Neural cell (in vitro differentiated cells): Measurements from ENCODE around the gene MARS1. TPM values are rescaled to one million over a fixed set of nuclear protein-coding genes. Genes with fewer than 3 reads are reported as not detected.

Experiments used
- H2AFZ ChIP-seq: fragments of 200-600, 300-800 bp; sonication (generic), shearing (Covaris generic); 2 replicates; pipeline ENCODE4 v1.6.0; 2014; ENCODE audit warnings: low read depth, mild to moderate bottlenecking, antibody characterized with exemption, low read length, moderate library complexity
- H3F3A ChIP-seq: fragments of 200-600 bp; shearing (Covaris generic); 2 replicates; pipeline ENCODE4 v1.6.1; 2016; ENCODE audit warnings: mild to moderate bottlenecking, moderate library complexity, mixed read lengths, antibody characterized with exemption, low read length; ENCODE audit not compliant: insufficient read depth, poor library complexity, severe bottlenecking
- H3K27ac ChIP-seq: fragments of 200-600, 300-800 bp; sonication (generic), shearing (Covaris generic); 2 replicates; pipeline ENCODE4 v1.5.1; 2014; ENCODE audit warnings: mild to moderate bottlenecking, low read length, moderate library complexity
- H3K27me3 ChIP-seq: fragments of 300-800, 200-600 bp; sonication (generic), shearing (Covaris generic); 2 replicates; pipeline ENCODE4 v1.6.0; 2014; ENCODE audit warnings: mild to moderate bottlenecking, low read depth, low read length, moderate library complexity; ENCODE audit not compliant: insufficient read depth
- H3K36me3 ChIP-seq: fragments of 300-800, 200-600 bp; sonication (generic), shearing (Covaris generic); 2 replicates; pipeline ENCODE4 v1.5.1; 2014; ENCODE audit warnings: mild to moderate bottlenecking, antibody characterized with exemption, low read length, moderate library complexity; ENCODE audit not compliant: insufficient read depth
- H3K4me2 ChIP-seq: fragments of 300-800, 200-600 bp; sonication (generic), shearing (Covaris generic); 2 replicates; pipeline ENCODE4 v1.6.0; 2014; ENCODE audit warnings: mild to moderate bottlenecking, low read length
- H3K4me3 ChIP-seq: fragments of 300-800, 200-600 bp; sonication (generic), shearing (Covaris generic); 2 replicates; pipeline ENCODE4 v1.5.1; 2014; ENCODE audit warnings: mild to moderate bottlenecking, low read length, moderate library complexity
- H3K79me2 ChIP-seq: fragments of 200-600 bp; shearing (Covaris generic); replicated peaks from 2 replicates; pipeline ENCODE4 v1.6.0; 2014; ENCODE audit warnings: mild to moderate bottlenecking, low read length, moderate library complexity; ENCODE audit not compliant: insufficient read depth
- H3K9ac ChIP-seq: fragments of 300-800, 200-600 bp; sonication (generic), shearing (Covaris generic); 2 replicates; pipeline ENCODE4 v1.6.1; 2016; ENCODE audit warnings: mild to moderate bottlenecking, low read length, mixed read lengths
- H3K9me2 ChIP-seq: fragments of 200-600 bp; shearing (Covaris generic); 2 replicates; pipeline ENCODE4 v1.6.1; 2016; ENCODE audit warnings: mild to moderate bottlenecking, low read length, mixed read lengths; ENCODE audit not compliant: insufficient read depth
- H3K9me3 ChIP-seq: fragments of 200-600, 300-800 bp; sonication (generic), shearing (Covaris generic); 2 replicates; pipeline ENCODE4 v1.6.1; 2016; ENCODE audit warnings: mild to moderate bottlenecking, mixed run types, low read length, moderate library complexity, mixed read lengths
- H4K20me1 ChIP-seq: fragments of 200-600 bp; shearing (Covaris generic); 2 replicates; pipeline ENCODE4 v1.6.1; 2016; ENCODE audit warnings: mild to moderate bottlenecking, mixed run types; ENCODE audit not compliant: insufficient read depth
- EP300 ChIP-seq: fragments of 450-650 bp; conservative IDR thresholded peaks from 2 replicates; pipeline ENCODE4 v1.6.1; 2014; ENCODE audit warnings: antibody characterized with exemption, mild to moderate bottlenecking, moderate library complexity; ENCODE audit not compliant: poor library complexity, severe bottlenecking
- EZH2 ChIP-seq: fragments of 200-600, 300-800 bp; shearing (Covaris generic), sonication (generic); IDR thresholded peaks from 2 replicates; pipeline ENCODE4 v1.6.1; 2014; ENCODE audit warnings: antibody characterized with exemption, low read length, borderline replicate concordance, mild to moderate bottlenecking; ENCODE audit not compliant: insufficient read depth, poor library complexity, severe bottlenecking
- MXI1 ChIP-seq: fragments of 450-650 bp; conservative IDR thresholded peaks from 2 replicates; pipeline ENCODE4 v1.6.1; 2014; ENCODE audit warnings: antibody characterized with exemption, mild to moderate bottlenecking; ENCODE audit not compliant: poor library complexity, severe bottlenecking
- RAD21 ChIP-seq: fragments of 450-650 bp; conservative IDR thresholded peaks from 2 replicates; pipeline ENCODE4 v1.6.1; 2014; ENCODE audit warnings: antibody characterized with exemption, mild to moderate bottlenecking, moderate library complexity
- SMC3 ChIP-seq: fragments of 450-650 bp; conservative IDR thresholded peaks from 2 replicates; pipeline ENCODE4 v1.6.1; 2014; ENCODE audit warnings: antibody characterized with exemption, mild to moderate bottlenecking, moderate library complexity; ENCODE audit not compliant: poor library complexity
- TAF1 ChIP-seq: IDR thresholded peaks from 2 replicates; pipeline ENCODE4 v1.6.1; 2012; ENCODE audit warnings: low read depth
- polyA plus RNA-seq: library from polyadenylated mRNA; depleted of rRNA; stranded (reverse); fragments of >200 nt; gene quantifications from 2 replicates; pipeline ENCODE4 v1.2.3, GENCODE V29; 2014
- TF ChIP-seq, protein P1 (sequence below): IDR thresholded peaks from 2 replicates; pipeline ENCODE4 v1.6.1; 2012; ENCODE audit warnings: borderline replicate concordance
- TF ChIP-seq, protein P2 (sequence below): fragments of 450-650 bp; IDR thresholded peaks from 2 replicates; pipeline ENCODE4 v1.5.1; 2014; ENCODE audit warnings: antibody characterized with exemption, mild to moderate bottlenecking, moderate library complexity; ENCODE audit not compliant: poor library complexity, severe bottlenecking

MARS1 gene
- polyA plus RNA-seq, 1 donor from 2014 or later, result 321 TPM

DNA sequence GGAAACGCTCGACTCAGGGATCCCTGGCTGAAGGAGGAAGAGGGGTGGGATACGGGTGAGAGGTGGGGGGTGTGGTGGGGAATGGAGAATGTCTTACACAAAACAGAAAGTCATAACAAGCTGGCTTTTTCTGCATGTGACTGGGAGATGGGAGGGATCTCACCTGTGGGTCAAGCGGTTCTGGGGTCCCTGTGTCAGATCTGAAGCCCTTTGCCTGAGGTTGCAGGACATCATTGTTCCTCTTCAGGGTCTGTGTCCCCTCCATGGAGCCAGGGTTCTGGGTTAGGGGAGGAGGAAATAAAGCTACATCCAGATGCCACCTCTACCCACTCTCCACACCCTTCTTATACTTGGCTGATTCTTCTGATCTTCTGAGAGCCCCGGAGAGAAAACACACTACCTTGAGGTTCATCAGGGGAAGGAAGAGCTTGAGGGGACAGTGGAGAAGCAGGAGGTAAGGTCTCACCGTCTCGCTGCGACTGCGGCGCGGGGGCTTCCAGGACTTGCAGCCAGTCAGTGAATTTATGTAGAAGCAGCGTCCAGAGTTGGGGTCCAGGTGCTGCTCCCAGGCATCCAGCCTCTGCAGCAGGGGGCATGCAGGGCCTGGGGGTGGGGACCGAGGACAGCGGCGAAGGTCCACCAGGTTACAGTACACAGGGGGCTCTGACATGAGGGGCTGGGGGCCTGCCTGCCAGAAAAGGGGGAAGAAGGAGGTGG lies 10.7 kb upstream of the MARS1 start:
- H3K27ac ChIP-seq, result no peak overlapping the region
- no peaks in the 10 kb centered on the region for H3F3A ChIP-seq
- no peak overlapping the region for H3K4me2 ChIP-seq
- no peaks in the 10 kb centered on the region for H3K9me3 ChIP-seq
- no peaks in the 10 kb centered on the region for H3K36me3 ChIP-seq
- H3K4me3 ChIP-seq, result no peak overlapping the region
- TF ChIP-seq, protein P1, sequence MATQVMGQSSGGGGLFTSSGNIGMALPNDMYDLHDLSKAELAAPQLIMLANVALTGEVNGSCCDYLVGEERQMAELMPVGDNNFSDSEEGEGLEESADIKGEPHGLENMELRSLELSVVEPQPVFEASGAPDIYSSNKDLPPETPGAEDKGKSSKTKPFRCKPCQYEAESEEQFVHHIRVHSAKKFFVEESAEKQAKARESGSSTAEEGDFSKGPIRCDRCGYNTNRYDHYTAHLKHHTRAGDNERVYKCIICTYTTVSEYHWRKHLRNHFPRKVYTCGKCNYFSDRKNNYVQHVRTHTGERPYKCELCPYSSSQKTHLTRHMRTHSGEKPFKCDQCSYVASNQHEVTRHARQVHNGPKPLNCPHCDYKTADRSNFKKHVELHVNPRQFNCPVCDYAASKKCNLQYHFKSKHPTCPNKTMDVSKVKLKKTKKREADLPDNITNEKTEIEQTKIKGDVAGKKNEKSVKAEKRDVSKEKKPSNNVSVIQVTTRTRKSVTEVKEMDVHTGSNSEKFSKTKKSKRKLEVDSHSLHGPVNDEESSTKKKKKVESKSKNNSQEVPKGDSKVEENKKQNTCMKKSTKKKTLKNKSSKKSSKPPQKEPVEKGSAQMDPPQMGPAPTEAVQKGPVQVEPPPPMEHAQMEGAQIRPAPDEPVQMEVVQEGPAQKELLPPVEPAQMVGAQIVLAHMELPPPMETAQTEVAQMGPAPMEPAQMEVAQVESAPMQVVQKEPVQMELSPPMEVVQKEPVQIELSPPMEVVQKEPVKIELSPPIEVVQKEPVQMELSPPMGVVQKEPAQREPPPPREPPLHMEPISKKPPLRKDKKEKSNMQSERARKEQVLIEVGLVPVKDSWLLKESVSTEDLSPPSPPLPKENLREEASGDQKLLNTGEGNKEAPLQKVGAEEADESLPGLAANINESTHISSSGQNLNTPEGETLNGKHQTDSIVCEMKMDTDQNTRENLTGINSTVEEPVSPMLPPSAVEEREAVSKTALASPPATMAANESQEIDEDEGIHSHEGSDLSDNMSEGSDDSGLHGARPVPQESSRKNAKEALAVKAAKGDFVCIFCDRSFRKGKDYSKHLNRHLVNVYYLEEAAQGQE, result no peak
- TF ChIP-seq MXI1 (no peak), EZH2 (no peak)
- TF ChIP-seq, protein P2, sequence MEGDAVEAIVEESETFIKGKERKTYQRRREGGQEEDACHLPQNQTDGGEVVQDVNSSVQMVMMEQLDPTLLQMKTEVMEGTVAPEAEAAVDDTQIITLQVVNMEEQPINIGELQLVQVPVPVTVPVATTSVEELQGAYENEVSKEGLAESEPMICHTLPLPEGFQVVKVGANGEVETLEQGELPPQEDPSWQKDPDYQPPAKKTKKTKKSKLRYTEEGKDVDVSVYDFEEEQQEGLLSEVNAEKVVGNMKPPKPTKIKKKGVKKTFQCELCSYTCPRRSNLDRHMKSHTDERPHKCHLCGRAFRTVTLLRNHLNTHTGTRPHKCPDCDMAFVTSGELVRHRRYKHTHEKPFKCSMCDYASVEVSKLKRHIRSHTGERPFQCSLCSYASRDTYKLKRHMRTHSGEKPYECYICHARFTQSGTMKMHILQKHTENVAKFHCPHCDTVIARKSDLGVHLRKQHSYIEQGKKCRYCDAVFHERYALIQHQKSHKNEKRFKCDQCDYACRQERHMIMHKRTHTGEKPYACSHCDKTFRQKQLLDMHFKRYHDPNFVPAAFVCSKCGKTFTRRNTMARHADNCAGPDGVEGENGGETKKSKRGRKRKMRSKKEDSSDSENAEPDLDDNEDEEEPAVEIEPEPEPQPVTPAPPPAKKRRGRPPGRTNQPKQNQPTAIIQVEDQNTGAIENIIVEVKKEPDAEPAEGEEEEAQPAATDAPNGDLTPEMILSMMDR, result no peak
- no peak overlapping the region for H2AFZ ChIP-seq
- no peak overlapping the region for H3K9ac ChIP-seq
- H3K79me2 ChIP-seq, result no peaks in the 10 kb centered on the region
- peaks cover 87% of the 10 kb centered on the region for H3K27me3 ChIP-seq
- no peaks in the 10 kb centered on the region for H4K20me1 ChIP-seq
- H3K9me2 ChIP-seq, result no peaks in the 10 kb centered on the region

DNA sequence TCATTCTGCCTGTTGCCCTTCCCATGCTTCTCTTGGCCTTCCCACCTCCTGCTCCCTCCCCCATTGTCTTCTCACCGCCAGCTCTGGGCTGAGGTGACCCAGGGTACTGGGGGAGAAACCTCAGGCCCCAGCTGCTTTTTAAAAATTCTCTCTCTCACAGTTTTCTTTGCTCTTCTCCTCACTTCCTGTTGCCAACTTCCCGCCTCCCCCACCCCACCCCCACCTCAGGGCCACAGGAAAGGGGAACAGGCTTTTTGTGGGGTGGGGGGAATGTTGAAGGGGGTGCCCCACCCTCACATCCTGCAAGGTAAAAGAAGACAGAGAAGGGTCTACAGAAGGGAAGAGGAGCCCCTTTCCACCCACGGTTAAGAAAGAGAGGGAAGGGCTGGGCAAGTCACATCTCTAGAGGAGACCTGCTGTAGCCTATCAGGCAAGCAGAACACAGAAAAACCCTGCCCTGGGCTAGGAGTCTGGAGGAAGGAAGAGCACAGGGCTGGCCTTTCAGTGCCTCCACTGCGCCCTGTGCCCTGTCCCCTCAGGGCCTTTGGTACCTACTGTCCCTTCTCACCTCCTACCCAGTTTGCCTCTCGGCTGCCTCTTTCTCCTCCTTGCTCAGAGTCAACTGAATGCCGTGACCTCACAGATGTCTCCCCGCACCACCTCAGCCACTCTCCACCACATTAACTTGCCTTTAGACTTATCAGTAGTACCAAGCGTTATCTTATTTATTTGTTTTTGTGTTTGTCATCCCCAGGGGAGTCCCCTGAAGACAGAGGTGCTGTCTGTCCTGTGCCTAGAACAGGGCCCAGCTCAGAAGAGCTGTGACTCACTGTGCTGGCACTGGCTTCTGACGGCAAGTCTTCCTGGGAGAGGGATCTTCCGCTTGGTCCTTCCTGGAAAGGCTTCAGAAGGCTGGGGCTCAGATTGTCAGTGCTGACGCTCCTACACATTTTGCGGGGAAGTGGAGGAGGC lies 9.9 kb upstream of the MARS1 start:
- H3F3A ChIP-seq, result no peaks in the 10 kb centered on the region
- H3K9ac ChIP-seq, result no peak overlapping the region
- no peak overlapping the region for H3K4me2 ChIP-seq
- no peak overlapping the region for H3K27ac ChIP-seq
- no peaks in the 10 kb centered on the region for H3K9me3 ChIP-seq
- H3K4me3 ChIP-seq, result no peak overlapping the region
- H2AFZ ChIP-seq, result no peak overlapping the region
- H3K79me2 ChIP-seq, result no peaks in the 10 kb centered on the region
- TF ChIP-seq TAF1, result no peak
- TF ChIP-seq, protein P1, result no peak
- no peak for TF ChIP-seq SMC3
- TF ChIP-seq, protein P2, result no peak
- TF ChIP-seq MXI1, result no peak
- TF ChIP-seq EP300, result no peak
- TF ChIP-seq RAD21, result no peak
- peaks cover 79% of the 10 kb centered on the region for H3K27me3 ChIP-seq
- H4K20me1 ChIP-seq, result no peaks in the 10 kb centered on the region
- no peaks in the 10 kb centered on the region for H3K9me2 ChIP-seq
- H3K36me3 ChIP-seq, result no peaks in the 10 kb centered on the region
